HepG2 (cell line): ENCODE measurements around the gene RPS6KL1. TPM values are rescaled to one million over a fixed set of nuclear protein-coding genes. Genes with fewer than 3 reads are reported as not detected.

ENCODE experiments used
- FOSL1 ChIP-seq: sonication (generic); formaldehyde crosslinking; IDR thresholded peaks from 2 replicates; pipeline ENCODE4 v1.9.0; 2021; ENCODE audit warnings: missing genetic modification reagents, borderline replicate concordance
- HHEX ChIP-seq: IDR thresholded peaks from 2 replicates; pipeline ENCODE4 v1.6.1; 2016; ENCODE audit warnings: control low read depth
- MEF2D ChIP-seq: sonication (generic); formaldehyde crosslinking; IDR thresholded peaks from 2 replicates; pipeline ENCODE4 v1.5.1; 2020; ENCODE audit warnings: mild to moderate bottlenecking, missing genetic modification reagents
- MEIS1 ChIP-seq: sonication (generic); formaldehyde crosslinking; IDR thresholded peaks from 2 replicates; pipeline ENCODE4 v1.9.0; 2021; ENCODE audit warnings: mild to moderate bottlenecking, missing genetic modification reagents, moderate library complexity, borderline replicate concordance
- MTA3 ChIP-seq: sonication (generic); formaldehyde crosslinking; IDR thresholded peaks from 2 replicates; pipeline ENCODE4 v1.4.0; 2020; ENCODE audit warnings: missing genetic modification reagents
- NFYB ChIP-seq: sonication (generic); formaldehyde crosslinking; IDR thresholded peaks from 2 replicates; pipeline ENCODE4 v1.4.0; 2020; ENCODE audit warnings: missing genetic modification reagents
- SP140L ChIP-seq: sonication (generic); formaldehyde crosslinking; IDR thresholded peaks from 2 replicates; pipeline ENCODE4 v1.4.0; 2020; ENCODE audit warnings: missing genetic modification reagents, borderline replicate concordance
- ZMYM3 ChIP-seq: sonication (generic); formaldehyde crosslinking; IDR thresholded peaks from 2 replicates; pipeline ENCODE4 v1.5.1; 2020; ENCODE audit warnings: mild to moderate bottlenecking, missing genetic modification reagents
- ZNF431 ChIP-seq: sonication (generic); formaldehyde crosslinking; IDR thresholded peaks from 2 replicates; pipeline ENCODE4 v1.9.0; 2022; ENCODE audit warnings: missing genetic modification reagents, low read depth, mild to moderate bottlenecking, borderline replicate concordance
- ZNF496 ChIP-seq: sonication (generic); formaldehyde crosslinking; IDR thresholded peaks from 2 replicates; pipeline ENCODE4 v1.8.1; 2023; ENCODE audit warnings: mild to moderate bottlenecking, moderate library complexity, missing genetic modification reagents; ENCODE audit not compliant: insufficient replicate concordance
- ZNF510 ChIP-seq: sonication (generic); formaldehyde crosslinking; IDR thresholded peaks from 2 replicates; pipeline ENCODE4 v1.4.0; 2020; ENCODE audit warnings: low read depth, mild to moderate bottlenecking, missing genetic modification reagents
- ZNF792 ChIP-seq: IDR thresholded peaks from 2 replicates; pipeline ENCODE4 v1.6.1; 2016
- ZSCAN31 ChIP-seq: sonication (generic); formaldehyde crosslinking; IDR thresholded peaks from 2 replicates; pipeline ENCODE4 v1.5.0; 2020; ENCODE audit warnings: low read depth, mild to moderate bottlenecking, missing genetic modification reagents
- polyA plus RNA-seq, 8 experiments: library from polyadenylated mRNA; depleted of rRNA in 3 of 8; stranded (reverse) in 7 of 8; unstranded in 1 of 8; fragments of >200 nt; fragmentation: Illumina TruSeq in 4 of 8; extraction: Trizol in 4 of 8; gene quantifications; 2 replicates each; pipeline versions ENCODE4 v1.2.1 to v1.2.3, GENCODE V29; 2011 to 2016; ENCODE audit warnings: low read depth in 4 of 8, missing spikeins in 1 of 8, mixed read lengths in 1 of 8; ENCODE audit not compliant: insufficient read depth in 1 of 8
- total RNA-seq, 5 experiments: library from RNA; depleted of rRNA; stranded (reverse); fragments of >200 nt; fragmentation: Illumina TruSeq; extraction: Trizol; gene quantifications; 2 replicates each; pipeline ENCODE4 v1.2.3, GENCODE V29; 2016; ENCODE audit warnings: low read depth in 1 of 5
- TF ChIP-seq, protein P1 (sequence below): sonication (generic); formaldehyde crosslinking; IDR thresholded peaks from one replicate; pipeline ENCODE4 v1.5.1; 2020; ENCODE audit warnings: mild to moderate bottlenecking, missing genetic modification reagents; ENCODE audit errors: not compliant biosample characterization
- TF ChIP-seq, protein P2 (sequence below): sonication (generic); formaldehyde crosslinking; IDR thresholded peaks from 2 replicates; pipeline ENCODE4 v1.4.0; 2020; ENCODE audit warnings: mild to moderate bottlenecking, missing genetic modification reagents

Gene RPS6KL1
- total and polyA plus RNA-seq, 2 of the 13 experiments (the other 11 are each of a cell fraction or from before 2014, with no cell fraction given) = 6.5 to 11.5 TPM

DNA sequence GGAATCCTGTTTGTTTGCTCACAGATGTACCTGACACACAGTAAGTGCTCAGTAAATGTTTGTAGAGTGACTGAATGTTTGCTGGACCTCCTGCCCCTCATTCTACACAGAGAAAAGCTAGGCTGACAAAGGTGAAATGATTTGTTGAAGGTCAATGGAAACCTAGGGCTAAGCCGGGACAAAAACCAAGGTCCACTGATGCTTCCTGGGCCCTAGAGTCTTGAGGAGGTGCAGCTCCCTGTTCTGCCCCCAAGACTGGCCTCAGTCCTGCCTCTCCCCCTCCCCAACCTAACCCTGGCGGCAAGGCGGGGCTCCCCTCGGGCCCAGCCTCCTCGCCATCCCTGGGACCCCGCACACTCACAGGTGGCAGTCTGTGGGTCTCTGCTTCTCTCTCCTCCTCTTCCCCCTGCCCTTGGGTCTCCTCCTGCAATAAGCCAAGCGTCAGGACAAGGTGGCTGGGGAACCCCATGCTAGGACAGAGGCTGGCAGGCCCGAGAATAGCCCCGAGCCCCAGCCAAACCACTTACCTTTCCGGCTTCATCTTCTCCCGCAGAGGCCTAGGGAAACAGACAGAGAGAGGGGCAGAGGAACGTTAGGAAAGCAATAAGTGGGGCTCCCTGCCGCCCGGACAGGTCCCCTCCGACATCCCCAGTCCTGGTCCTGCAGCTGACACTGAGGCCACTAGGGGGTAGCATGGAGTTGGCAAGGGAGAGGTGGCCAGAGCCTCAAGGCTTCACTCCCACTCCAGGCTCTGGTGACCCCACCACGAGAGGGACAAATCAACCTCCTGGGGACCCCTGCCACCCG lies 23.0 kb upstream of the RPS6KL1 start (continued):
- TF ChIP-seq, protein P1, sequence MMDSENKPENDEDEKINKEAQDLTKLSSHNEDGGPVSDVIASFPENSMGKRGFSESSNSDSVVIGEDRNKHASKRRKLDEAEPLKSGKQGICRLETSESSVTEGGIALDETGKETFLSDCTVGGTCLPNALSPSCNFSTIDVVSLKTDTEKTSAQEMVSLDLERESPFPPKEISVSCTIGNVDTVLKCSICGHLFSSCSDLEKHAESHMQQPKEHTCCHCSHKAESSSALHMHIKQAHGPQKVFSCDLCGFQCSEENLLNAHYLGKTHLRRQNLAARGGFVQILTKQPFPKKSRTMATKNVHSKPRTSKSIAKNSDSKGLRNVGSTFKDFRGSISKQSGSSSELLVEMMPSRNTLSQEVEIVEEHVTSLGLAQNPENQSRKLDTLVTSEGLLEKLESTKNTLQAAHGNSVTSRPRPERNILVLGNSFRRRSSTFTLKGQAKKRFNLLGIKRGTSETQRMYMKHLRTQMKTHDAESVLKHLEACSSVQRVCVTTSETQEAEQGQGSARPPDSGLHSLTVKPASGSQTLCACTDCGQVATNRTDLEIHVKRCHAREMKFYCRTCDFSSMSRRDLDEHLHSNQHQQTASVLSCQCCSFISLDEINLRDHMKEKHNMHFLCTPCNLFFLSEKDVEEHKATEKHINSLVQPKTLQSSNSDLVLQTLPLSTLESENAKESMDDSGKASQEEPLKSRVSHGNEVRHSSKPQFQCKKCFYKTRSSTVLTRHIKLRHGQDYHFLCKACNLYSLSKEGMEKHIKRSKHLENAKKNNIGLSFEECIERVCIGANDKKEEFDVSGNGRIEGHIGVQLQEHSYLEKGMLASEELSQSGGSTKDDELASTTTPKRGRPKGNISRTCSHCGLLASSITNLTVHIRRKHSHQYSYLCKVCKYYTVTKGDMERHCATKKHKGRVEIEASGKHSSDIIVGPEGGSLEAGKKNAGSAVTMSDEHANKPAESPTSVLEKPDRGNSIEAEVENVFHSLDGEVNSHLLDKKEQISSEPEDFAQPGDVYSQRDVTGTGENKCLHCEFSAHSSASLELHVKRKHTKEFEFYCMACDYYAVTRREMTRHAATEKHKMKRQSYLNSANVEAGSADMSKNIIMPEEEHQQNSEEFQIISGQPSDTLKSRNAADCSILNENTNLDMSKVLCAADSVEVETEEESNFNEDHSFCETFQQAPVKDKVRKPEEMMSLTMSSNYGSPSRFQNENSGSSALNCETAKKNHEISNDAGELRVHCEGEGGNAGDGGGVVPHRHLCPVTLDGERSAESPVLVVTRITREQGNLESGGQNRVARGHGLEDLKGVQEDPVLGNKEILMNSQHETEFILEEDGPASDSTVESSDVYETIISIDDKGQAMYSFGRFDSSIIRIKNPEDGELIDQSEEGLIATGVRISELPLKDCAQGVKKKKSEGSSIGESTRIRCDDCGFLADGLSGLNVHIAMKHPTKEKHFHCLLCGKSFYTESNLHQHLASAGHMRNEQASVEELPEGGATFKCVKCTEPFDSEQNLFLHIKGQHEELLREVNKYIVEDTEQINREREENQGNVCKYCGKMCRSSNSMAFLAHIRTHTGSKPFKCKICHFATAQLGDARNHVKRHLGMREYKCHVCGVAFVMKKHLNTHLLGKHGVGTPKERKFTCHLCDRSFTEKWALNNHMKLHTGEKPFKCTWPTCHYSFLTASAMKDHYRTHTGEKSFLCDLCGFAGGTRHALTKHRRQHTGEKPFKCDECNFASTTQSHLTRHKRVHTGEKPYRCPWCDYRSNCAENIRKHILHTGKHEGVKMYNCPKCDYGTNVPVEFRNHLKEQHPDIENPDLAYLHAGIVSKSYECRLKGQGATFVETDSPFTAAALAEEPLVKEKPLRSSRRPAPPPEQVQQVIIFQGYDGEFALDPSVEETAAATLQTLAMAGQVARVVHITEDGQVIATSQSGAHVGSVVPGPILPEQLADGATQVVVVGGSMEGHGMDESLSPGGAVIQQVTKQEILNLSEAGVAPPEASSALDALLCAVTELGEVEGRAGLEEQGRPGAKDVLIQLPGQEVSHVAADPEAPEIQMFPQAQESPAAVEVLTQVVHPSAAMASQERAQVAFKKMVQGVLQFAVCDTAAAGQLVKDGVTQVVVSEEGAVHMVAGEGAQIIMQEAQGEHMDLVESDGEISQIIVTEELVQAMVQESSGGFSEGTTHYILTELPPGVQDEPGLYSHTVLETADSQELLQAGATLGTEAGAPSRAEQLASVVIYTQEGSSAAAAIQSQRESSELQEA (CRISPR knock-in tag) = peak; percentile 74
- TF ChIP-seq MTA3 (CRISPR knock-in tag) (no peak), MEIS1 (CRISPR knock-in tag) (peak; percentile 54; the same call in 1 of the 2 replicates), ZNF496 (CRISPR knock-in tag) (no peak), NFYB (CRISPR knock-in tag) (no peak), ZSCAN31 (CRISPR knock-in tag) (0 out of 2 replicates have a peak, but pooled peaks have one; percentile 43), HHEX (CRISPR knock-in tag) (peak; percentile 45; the same call in 1 of the 2 replicates), MEF2D (CRISPR knock-in tag) (peak; percentile 3; the same call in 1 of the 2 replicates), FOSL1 (CRISPR knock-in tag) (peak; percentile 72; the same call in 1 of the 2 replicates), ZNF431 (CRISPR knock-in tag) (no peak; the same call in 1 of the 2 replicates), ZNF510 (0 out of 2 replicates have a peak, but pooled peaks have one; percentile 53), ZNF792 (no peak), SP140L (no peak), ZMYM3 (peak; percentile 33; the same call in 1 of the 2 replicates)
- TF ChIP-seq, protein P2, sequence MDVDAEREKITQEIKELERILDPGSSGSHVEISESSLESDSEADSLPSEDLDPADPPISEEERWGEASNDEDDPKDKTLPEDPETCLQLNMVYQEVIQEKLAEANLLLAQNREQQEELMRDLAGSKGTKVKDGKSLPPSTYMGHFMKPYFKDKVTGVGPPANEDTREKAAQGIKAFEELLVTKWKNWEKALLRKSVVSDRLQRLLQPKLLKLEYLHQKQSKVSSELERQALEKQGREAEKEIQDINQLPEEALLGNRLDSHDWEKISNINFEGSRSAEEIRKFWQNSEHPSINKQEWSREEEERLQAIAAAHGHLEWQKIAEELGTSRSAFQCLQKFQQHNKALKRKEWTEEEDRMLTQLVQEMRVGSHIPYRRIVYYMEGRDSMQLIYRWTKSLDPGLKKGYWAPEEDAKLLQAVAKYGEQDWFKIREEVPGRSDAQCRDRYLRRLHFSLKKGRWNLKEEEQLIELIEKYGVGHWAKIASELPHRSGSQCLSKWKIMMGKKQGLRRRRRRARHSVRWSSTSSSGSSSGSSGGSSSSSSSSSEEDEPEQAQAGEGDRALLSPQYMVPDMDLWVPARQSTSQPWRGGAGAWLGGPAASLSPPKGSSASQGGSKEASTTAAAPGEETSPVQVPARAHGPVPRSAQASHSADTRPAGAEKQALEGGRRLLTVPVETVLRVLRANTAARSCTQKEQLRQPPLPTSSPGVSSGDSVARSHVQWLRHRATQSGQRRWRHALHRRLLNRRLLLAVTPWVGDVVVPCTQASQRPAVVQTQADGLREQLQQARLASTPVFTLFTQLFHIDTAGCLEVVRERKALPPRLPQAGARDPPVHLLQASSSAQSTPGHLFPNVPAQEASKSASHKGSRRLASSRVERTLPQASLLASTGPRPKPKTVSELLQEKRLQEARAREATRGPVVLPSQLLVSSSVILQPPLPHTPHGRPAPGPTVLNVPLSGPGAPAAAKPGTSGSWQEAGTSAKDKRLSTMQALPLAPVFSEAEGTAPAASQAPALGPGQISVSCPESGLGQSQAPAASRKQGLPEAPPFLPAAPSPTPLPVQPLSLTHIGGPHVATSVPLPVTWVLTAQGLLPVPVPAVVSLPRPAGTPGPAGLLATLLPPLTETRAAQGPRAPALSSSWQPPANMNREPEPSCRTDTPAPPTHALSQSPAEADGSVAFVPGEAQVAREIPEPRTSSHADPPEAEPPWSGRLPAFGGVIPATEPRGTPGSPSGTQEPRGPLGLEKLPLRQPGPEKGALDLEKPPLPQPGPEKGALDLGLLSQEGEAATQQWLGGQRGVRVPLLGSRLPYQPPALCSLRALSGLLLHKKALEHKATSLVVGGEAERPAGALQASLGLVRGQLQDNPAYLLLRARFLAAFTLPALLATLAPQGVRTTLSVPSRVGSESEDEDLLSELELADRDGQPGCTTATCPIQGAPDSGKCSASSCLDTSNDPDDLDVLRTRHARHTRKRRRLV (CRISPR knock-in tag) = 0 out of 2 replicates have a peak, but pooled peaks have one; percentile 18
